Neural progenitor cell (in vitro differentiated cells): ENCODE results near the gene LRRC74B. TPM values are rescaled to one million over a fixed set of nuclear protein-coding genes. Genes with fewer than 3 reads are reported as not detected.

Experiments used
- DNase-seq: peaks from one replicate; pipeline ENCODE4 v3.0.0-alpha.2; 2016; ENCODE audit warnings: low spot score
- H2AFZ ChIP-seq: fragments of 200-600 bp; sonication (generic); replicated peaks from 2 replicates; pipeline ENCODE4 v1.6.1; 2016; ENCODE audit warnings: antibody characterized with exemption
- H3F3A ChIP-seq: fragments of 200-600 bp; sonication (generic); 2 replicates; pipeline ENCODE4 v1.6.1; 2016; ENCODE audit warnings: antibody characterized with exemption, low read depth
- H3K27ac ChIP-seq: fragments of 200-600 bp; sonication (generic); 2 replicates; pipeline ENCODE4 v1.5.1; 2016; ENCODE audit warnings: mild to moderate bottlenecking
- H3K27me3 ChIP-seq: fragments of 200-600 bp; sonication (generic); 2 replicates; pipeline ENCODE4 v1.6.1; 2016; ENCODE audit warnings: mild to moderate bottlenecking, moderate library complexity
- H3K36me3 ChIP-seq: fragments of 200-600 bp; sonication (generic); 2 replicates; pipeline ENCODE4 v1.5.1; 2016
- H3K4me1 ChIP-seq: fragments of 200-600 bp; sonication (generic); 2 replicates; pipeline ENCODE4 v1.6.1; 2016; ENCODE audit warnings: mixed run types
- H3K4me2 ChIP-seq: fragments of 200-600 bp; sonication (generic); 2 replicates; pipeline ENCODE4 v1.6.1; 2016
- H3K4me3 ChIP-seq: fragments of 200-600 bp; sonication (generic); 2 replicates; pipeline ENCODE4 v1.5.1; 2016
- H3K79me2 ChIP-seq: fragments of 200-600 bp; sonication (generic); 2 replicates; pipeline ENCODE4 v1.6.1; 2016; ENCODE audit warnings: low read depth
- H3K9ac ChIP-seq: fragments of 200-600 bp; sonication (generic); 2 replicates; pipeline ENCODE4 v1.6.1; 2016
- H3K9me3 ChIP-seq: fragments of 200-600 bp; sonication (generic); 2 replicates; pipeline ENCODE4 v1.5.1; 2016; ENCODE audit warnings: low read depth
- H4K20me1 ChIP-seq: fragments of 200-600 bp; sonication (generic); 2 replicates; pipeline ENCODE4 v1.6.1; 2016; ENCODE audit warnings: low read depth
- H3K27ac Mint-ChIP-seq: 3 replicates; pipeline ENCODE4 v1.8.0; 2021; ENCODE audit warnings: mixed read lengths
- H3K27me3 Mint-ChIP-seq: 2 replicates; pipeline ENCODE4 v1.8.0; 2022; ENCODE audit warnings: low read depth, mild to moderate bottlenecking, inconsistent platforms, moderate library complexity, mixed read lengths; ENCODE audit not compliant: insufficient read depth
- H3K36me3 Mint-ChIP-seq: 3 replicates; pipeline ENCODE4 v1.8.0; 2021; ENCODE audit warnings: mixed read lengths
- H3K4me1 Mint-ChIP-seq: 3 replicates; pipeline ENCODE4 v1.8.0; 2021; ENCODE audit warnings: mixed read lengths
- H3K4me3 Mint-ChIP-seq: 3 replicates; pipeline ENCODE4 v1.8.0; 2021; ENCODE audit warnings: mild to moderate bottlenecking, moderate library complexity, mixed read lengths
- H3K9me3 Mint-ChIP-seq: 3 replicates; pipeline ENCODE4 v1.8.0; 2020; ENCODE audit warnings: mixed read lengths
- EZH2 ChIP-seq: fragments of 200-600 bp; sonication (generic); IDR thresholded peaks from 2 replicates; pipeline ENCODE4 v1.6.1; 2017; ENCODE audit warnings: antibody characterized with exemption, mild to moderate bottlenecking, moderate library complexity
- EZH2phosphoT487 ChIP-seq: fragments of 200-600 bp; sonication (generic); IDR thresholded peaks from 2 replicates; pipeline ENCODE4 v1.6.1; 2017; ENCODE audit warnings: antibody characterized with exemption
- total RNA-seq: library from RNA; depleted of rRNA; stranded (reverse); fragments of >200 nt; gene quantifications from 2 replicates; pipeline ENCODE4 v1.2.3, GENCODE V29; 2015; ENCODE audit warnings: low replicate concordance
- TF ChIP-seq, protein P1 (sequence below): fragments of 200-600 bp; sonication (generic); IDR thresholded peaks from 2 replicates; pipeline ENCODE4 v1.5.1; 2017; ENCODE audit warnings: antibody characterized with exemption, mild to moderate bottlenecking

LRRC74B gene
- total RNA-seq, 1 donor from 2014 or later, result not detected

DNA sequence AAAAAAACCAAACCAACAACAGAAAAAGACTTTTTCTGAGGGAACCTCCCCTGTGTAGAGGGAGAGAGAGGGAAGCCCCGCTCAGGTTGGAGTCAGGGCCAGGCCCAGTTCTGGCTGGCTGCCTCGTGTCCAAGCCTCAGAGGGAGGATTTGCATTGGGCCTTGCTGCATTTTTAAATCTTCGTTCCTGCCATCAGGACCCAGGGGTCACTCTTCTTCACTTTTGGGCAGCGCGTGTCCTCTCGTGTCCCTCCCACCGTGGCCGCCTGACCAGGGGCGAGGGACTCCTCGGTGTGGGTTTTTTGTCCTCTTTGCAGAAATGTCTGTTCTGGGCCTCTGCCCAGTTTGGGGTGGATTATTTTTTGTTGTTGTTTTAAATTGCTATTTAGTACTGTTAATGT is 57.9 kb downstream of the LRRC74B start:
- Mint-ChIP-seq H3K27me3 (peaks cover 6% of the 10 kb centered on the region), H3K9me3 (peaks cover 2% of the 10 kb centered on the region), H3K36me3 (no peaks in the 10 kb centered on the region), H3K4me3 (peak overlapping the region; percentile 51), H3K4me1 (peaks cover 15% of the 10 kb centered on the region), H3K27ac (no peak overlapping the region)
- TF ChIP-seq EZH2 (no peak), EZH2phosphoT487 (no peak)
- TF ChIP-seq, protein P1, sequence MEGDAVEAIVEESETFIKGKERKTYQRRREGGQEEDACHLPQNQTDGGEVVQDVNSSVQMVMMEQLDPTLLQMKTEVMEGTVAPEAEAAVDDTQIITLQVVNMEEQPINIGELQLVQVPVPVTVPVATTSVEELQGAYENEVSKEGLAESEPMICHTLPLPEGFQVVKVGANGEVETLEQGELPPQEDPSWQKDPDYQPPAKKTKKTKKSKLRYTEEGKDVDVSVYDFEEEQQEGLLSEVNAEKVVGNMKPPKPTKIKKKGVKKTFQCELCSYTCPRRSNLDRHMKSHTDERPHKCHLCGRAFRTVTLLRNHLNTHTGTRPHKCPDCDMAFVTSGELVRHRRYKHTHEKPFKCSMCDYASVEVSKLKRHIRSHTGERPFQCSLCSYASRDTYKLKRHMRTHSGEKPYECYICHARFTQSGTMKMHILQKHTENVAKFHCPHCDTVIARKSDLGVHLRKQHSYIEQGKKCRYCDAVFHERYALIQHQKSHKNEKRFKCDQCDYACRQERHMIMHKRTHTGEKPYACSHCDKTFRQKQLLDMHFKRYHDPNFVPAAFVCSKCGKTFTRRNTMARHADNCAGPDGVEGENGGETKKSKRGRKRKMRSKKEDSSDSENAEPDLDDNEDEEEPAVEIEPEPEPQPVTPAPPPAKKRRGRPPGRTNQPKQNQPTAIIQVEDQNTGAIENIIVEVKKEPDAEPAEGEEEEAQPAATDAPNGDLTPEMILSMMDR, result no peak
- H4K20me1 ChIP-seq, result no peaks in the 10 kb centered on the region
- H3K36me3 ChIP-seq, result no peaks in the 10 kb centered on the region
- no peaks in the 10 kb centered on the region for H3K4me1 ChIP-seq
- no peaks in the 10 kb centered on the region for H3K9me3 ChIP-seq
- H3K27me3 ChIP-seq, result peaks cover 13% of the 10 kb centered on the region
- no peak overlapping the region for H3K27ac ChIP-seq
- no peaks in the 10 kb centered on the region for H3K79me2 ChIP-seq
- H3K9ac ChIP-seq, result no peak overlapping the region
- no peaks in the 10 kb centered on the region for H3F3A ChIP-seq
- H3K4me2 ChIP-seq, result no peak overlapping the region
- no peak overlapping the region for H3K4me3 ChIP-seq
- no peak for DNase-seq
- no peak overlapping the region for H2AFZ ChIP-seq

DNA sequence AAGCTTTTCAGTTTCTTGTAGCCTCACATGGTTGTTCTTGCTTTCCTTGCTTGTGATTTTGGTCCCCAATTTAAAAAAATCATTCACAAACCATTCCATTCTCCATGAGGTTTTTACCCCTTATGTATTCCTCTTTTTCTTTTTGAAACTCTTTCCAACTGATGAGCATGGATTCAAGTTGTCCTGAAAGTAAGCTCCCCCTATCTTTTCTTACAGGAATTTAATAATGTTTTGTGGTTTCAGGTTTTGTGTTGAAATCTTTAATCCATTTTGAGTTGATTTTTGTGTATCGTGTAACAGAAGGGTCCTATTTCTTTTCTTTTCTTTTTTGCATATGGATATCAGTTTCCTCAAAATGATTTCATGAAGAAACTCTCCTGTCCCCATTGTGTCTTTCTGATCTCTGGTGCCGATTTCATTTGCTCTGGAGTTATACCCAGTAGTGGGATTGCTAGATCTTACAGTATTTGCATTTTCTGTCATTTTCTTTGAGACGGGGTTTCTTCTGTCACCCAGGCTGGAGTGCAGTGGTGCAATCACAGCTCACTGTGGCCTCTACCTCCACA is 58.5 kb downstream of the LRRC74B start:
- no peak overlapping the region for H3K27ac ChIP-seq
- H2AFZ ChIP-seq, result no peak overlapping the region
- H3K4me3 Mint-ChIP-seq, result peak overlapping the region; percentile 16
- no peak overlapping the region for H3K4me3 ChIP-seq
- peaks cover 15% of the 10 kb centered on the region for H3K4me1 Mint-ChIP-seq
- H3K27me3 Mint-ChIP-seq, result peaks cover 6% of the 10 kb centered on the region
- no peaks in the 10 kb centered on the region for H4K20me1 ChIP-seq
- no peak for DNase-seq
- TF ChIP-seq EZH2 (no peak), EZH2phosphoT487 (no peak)
- TF ChIP-seq, protein P1, result no peak
- no peaks in the 10 kb centered on the region for H3F3A ChIP-seq
- no peak overlapping the region for H3K4me2 ChIP-seq
- H3K27ac Mint-ChIP-seq, result no peak overlapping the region
- H3K36me3 ChIP-seq, result no peaks in the 10 kb centered on the region
- H3K79me2 ChIP-seq, result no peaks in the 10 kb centered on the region
- H3K27me3 ChIP-seq, result peaks cover 13% of the 10 kb centered on the region
- H3K9me3 ChIP-seq, result no peaks in the 10 kb centered on the region
- H3K9ac ChIP-seq, result no peak overlapping the region
- H3K9me3 Mint-ChIP-seq, result peaks cover 2% of the 10 kb centered on the region
- H3K36me3 Mint-ChIP-seq, result no peaks in the 10 kb centered on the region
- no peaks in the 10 kb centered on the region for H3K4me1 ChIP-seq

DNA sequence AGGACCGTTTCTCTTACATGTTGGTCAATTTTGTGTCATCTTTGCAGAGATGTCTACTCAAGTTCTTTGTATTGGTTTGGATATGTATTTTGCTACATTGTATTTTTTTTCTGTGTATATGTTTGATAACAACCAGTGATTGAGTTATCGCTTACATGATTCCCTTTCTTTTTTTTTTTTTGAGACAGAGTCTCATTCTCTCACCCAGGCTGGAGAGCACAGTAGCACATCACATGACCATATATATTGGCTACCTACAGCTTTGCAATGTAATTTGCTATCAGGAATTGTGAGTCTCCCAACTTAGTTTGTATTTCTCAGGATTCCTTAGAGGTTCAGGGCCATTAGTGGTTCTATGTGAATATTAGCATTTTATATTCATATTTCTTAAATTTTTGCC is 59.5 kb downstream of the LRRC74B start:
- Histone ChIP-seq H3K9ac (no peak overlapping the region), H3F3A (no peaks in the 10 kb centered on the region), H3K79me2 (no peaks in the 10 kb centered on the region), H2AFZ (no peak overlapping the region), H3K4me3 (no peak overlapping the region), H3K4me1 (no peaks in the 10 kb centered on the region), H3K27me3 (peaks cover 13% of the 10 kb centered on the region), H3K27ac (no peak overlapping the region), H3K9me3 (no peaks in the 10 kb centered on the region), H4K20me1 (no peaks in the 10 kb centered on the region), H3K4me2 (no peak overlapping the region), H3K36me3 (no peaks in the 10 kb centered on the region)
- peaks cover 4% of the 10 kb centered on the region for H3K27me3 Mint-ChIP-seq
- peaks cover 2% of the 10 kb centered on the region for H3K9me3 Mint-ChIP-seq
- no peak overlapping the region for H3K27ac Mint-ChIP-seq
- no peak for DNase-seq
- no peaks in the 10 kb centered on the region for H3K36me3 Mint-ChIP-seq
- H3K4me3 Mint-ChIP-seq, result no peak overlapping the region
- TF ChIP-seq, protein P1, result no peak
- H3K4me1 Mint-ChIP-seq, result peaks cover 15% of the 10 kb centered on the region
